CD4-positive, alpha-beta T cell treated with Interleukin-10 for 1 hour (primary cell): ENCODE results near the gene STMP1.

ENCODE experiments used
- DNase-seq: peaks from one replicate; pipeline ENCODE4 v3.0.0-alpha.2; 2020

Gene STMP1

GRCh38 chr7:135704074-135704473 is 41.8 kb downstream of the STMP1 start:
- no peak for DNase-seq

GRCh38 chr7:135704698-135705097 is 42.4 kb downstream of the STMP1 start:
- no peak for DNase-seq

- no peak for DNase-seq
Observed at GRCh38 chr7:135706038-135706742, 43.9 kb downstream of the STMP1 start.

- no peak for DNase-seq
Observed at GRCh38 chr7:135706858-135707569, 44.7 kb downstream of the STMP1 start.

GRCh38 chr7:135707570-135707966 is 45.3 kb downstream of the STMP1 start:
- no peak for DNase-seq

GRCh38 chr7:135708041-135708440 is 45.7 kb downstream of the STMP1 start:
- DNase-seq = no peak

GRCh38 chr7:135709508-135709907 is 47.2 kb downstream of the STMP1 start:
- no peak for DNase-seq

DNA sequence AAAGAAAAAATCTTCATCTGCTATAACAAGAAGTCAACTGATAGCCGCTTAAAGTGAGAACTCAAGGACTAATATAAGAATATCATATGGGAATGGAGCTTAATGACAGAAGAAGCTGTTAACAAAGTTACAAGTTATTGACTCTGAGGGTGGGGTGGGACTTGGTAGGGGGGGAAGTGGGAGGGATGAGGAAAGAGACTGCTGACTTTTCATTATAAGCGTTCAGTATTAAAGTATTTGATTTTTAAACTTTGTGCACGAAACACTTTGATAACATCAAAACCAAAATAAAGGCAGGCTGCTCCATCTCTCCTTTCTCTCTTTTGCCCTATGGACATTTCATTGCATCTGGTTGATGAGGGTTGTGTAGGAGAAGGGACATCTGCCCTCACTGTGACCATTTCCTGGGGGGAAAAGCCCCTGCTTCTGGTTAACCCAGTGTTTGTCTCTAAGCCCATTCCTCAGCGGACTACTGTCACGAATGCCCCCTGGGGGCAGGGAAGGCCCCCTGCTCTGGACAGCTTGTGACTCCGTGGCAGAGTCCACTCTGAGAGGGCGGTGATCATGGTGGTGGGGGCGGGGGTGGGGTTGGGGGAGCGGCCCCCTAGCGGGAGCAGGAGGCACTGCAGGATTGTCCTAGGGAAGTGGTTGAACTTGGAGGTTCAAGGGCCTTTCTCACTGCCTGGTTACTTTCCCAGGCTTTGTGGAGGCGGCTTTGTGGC is 48.3 kb downstream of the STMP1 start:
- DNase-seq = peak; percentile 5

DNA sequence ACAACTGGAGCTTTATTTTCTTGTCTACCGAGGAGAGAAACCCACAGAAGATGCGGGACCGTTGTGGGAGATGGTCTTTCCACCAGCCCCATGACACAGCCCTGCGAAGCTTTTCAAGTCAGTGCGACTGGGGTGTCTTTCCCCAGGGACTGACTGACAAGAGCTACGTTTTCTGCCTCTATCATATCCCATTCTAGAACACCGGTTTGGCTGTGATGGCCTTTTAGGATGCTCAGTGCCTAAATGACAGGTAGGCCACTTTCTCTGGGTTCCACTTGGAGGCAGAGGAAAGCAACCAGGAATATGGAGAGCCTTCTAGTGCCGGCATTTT is 48.8 kb downstream of the STMP1 start:
- no peak for DNase-seq

DNA sequence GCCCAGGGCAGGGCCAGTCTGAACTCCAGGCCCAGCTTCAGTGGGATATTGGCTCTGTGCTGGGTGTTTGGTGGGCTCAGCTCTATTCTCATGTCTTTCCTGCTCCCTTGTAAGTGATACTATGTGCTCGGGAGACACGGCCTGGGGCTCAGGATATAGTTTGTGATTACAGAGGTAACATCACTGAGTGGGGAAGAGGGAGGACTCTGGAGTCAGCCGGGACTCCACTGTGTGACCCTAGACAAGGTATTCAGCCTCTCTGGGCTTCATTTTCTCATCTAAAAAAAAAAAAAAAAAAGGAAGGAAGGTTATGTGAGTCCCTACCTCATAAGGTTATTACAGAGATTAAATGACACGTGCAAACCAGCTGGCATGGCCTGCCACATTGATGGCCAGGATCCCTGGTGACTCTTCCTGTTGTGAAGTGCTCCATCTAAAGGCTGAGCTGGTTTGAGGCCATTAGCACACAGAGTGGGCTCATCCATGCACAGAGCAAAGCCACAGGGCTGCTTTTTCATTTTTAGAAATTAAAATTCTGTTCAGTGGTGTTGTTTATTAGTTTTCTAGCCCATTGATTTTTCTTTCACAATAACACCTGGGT is 50.0 kb downstream of the STMP1 start:
- no peak for DNase-seq

DNA sequence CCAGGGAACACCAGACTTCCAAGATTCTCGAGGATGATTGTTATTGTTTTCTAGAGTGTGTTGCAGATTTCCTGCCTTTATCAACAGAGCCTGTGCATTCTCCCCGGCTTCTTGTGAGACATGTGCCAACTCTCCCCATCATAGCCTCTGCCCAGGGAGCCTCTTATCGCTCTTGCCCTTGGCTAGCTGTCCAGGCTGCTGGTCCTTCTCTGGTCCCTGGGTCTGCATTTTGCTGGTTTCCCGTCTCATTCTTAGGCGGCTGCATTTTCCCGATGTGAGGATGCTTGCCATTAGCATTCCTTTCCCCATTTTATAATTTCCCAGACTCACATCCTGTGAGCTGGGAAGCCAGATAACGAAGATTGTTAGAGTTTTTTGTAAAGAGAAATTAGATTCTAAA is 50.5 kb downstream of the STMP1 start:
- no peak for DNase-seq

GRCh38 chr7:135713836-135714470 is 51.6 kb downstream of the STMP1 start:
- DNase-seq = no peak

GRCh38 chr7:135714534-135715009 is 52.3 kb downstream of the STMP1 start:
- no peak for DNase-seq

DNA sequence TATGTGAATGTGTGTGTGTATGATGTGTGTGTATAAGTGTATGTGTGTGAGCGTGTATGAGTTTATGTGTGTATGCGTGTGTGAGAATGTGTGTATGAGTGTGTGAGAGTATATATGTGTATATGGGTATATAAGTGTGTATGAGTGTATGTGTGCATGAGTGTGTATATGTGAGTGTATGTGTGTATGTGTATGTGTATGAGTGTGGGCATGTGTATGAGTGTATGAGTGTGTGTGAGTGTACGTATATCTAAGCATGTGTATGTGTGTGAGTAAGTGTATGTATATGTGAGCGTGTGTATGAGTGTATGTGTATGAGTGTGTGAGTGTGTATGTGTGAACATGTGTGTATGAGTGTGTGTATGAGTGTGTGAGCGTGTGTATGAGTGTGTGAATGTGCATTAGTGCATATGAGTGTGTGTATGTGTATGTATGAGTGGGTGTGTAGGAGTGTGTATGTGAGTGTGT is 52.8 kb downstream of the STMP1 start:
- no peak for DNase-seq

DNA sequence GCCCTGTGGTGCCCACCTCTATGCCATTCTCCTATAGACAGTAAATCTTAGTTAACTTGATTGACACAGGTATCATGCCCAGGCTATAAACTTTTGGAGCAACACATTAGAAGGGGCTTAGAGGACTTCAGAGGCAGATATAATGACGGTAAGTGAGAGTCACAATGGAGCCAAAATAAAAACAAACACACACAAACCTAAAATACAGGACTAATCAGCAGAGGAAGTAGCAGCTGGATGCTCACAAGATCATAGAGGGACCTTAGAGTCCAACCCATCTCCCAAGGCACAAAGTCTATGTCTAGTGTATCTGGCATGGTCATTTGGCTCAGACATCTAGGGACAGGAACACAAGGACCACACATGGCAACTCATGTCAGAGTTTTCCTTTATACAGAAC is 53.4 kb downstream of the STMP1 start:
- DNase-seq = no peak

- DNase-seq = no peak
Observed at GRCh38 chr7:135716677-135717238, 54.4 kb downstream of the STMP1 start.

GRCh38 chr7:135717693-135718092 is 55.4 kb downstream of the STMP1 start:
- DNase-seq = no peak

- no peak for DNase-seq
Observed at GRCh38 chr7:135718219-135718618, 55.9 kb downstream of the STMP1 start.

DNA sequence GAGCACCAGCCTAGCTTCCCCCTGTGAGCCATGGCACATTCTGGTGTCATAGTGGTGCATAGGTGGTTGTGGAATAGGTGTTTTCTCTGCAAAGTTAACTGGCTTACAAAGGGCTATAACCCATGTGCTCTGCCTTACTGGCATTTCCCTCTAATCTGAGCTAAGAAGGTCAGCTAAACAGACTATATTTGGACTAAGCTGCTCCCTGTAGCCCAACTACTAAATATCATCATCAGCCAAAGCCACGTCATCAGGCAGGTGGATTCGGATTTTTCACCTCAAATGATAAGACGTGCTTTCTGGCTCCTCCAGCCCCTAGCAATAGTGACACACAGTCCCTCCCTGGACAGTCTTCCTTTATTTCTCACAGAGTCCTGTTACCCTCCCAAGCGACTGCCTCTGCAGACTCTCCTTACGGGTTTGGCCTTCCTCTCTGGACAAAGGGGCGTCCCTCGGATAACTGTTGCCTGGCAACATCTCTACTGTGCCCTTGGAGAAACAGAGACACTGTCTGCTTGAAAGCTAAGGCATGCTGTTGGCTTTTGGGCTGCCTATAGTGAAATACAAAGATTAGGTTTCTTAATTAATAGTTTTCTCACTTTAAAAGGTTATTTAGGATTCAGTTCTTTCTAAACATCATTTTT is 56.6 kb downstream of the STMP1 start:
- no peak for DNase-seq

- DNase-seq = no peak
Observed at GRCh38 chr7:135719688-135720087, 57.4 kb downstream of the STMP1 start.

DNA sequence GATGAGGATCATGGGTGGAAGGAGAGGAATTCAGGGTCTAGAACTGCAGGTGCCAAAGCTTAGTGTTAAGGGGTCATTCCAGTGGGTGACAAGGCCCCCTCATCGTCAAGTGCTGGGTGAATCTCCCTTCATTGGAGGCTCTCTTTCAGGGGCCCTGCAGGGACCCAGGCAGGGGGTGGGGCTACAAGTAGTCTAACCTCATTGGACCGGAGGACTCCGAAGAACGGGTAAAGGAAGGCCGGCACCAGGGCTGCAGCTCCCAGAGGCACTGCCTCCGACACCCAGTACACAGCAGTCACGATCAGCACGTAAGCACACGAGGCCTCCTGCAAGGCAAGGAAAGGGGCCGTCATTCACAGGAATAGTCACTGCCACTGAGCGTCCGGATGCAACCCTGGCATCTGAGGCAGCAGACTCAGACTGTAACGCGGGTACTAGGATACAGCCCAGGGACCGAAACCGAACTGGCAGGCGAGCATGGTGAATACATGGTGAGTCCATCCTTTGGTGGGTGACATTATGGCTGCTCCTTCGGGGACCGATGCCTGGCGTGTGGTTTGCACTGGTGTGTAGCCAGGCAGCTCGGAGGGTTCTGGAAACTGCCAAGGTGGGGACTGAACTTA is 59.0 kb downstream of the STMP1 start:
- no peak for DNase-seq

DNA sequence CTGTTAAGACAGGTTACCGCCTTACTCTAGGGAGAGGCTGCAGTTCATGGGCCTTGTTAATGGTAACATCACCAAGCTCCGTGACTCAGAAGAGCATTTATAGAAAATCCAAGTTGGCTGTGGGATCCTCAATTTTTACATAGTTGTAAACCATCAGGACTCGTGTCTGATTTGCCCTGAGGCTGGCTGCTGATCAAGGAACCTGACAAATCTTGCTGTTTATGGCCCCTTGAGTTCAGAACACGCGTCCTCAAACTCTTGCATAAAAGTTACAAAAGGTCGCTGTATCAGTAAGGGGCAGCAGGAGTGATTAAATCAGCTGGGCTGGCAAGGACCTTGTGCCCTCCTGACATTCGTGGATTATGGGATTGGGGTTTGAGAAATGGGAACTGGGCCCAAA is 61.1 kb downstream of the STMP1 start:
- no peak for DNase-seq
